ENCODE results near the gene PSMD3. TPM values are rescaled to one million over a fixed set of nuclear protein-coding genes. Genes with fewer than 3 reads are reported as not detected.

The PSMD3 gene
- total and polyA plus RNA-seq, 2 of the 4 experiments (the other 2 are of a cell fraction) = 123 to 155 TPM

DNA sequence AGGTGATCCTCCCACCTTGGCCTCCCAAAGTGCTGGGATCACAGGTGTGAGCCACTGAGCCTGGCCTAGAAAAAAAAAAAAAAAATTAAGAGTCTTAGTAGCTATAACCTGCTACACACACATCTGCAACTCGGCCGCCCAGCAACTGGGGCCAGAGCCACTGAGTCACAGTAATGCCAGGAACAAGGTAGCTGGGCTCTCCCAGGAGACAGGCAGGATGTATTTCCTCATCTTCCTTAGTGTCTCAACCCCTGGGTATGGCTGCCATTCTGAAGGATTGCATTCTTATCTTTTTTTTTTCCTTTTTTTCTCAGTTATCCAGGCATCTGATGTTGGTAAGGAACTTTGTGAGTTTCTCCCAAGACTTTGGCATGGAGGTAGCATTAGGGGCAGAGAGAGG is 7.1 kb upstream of the PSMD3 start:
- TF ChIP-seq POLR2A (IDR thresholded peaks at IDR 0.05; ENCODE audit: low read depth, low read length) (no peak), MXI1 (IDR thresholded peaks at IDR 0.05; ENCODE audit: borderline replicate concordance, low read depth, low read length) (no peak), BHLHE40 (IDR thresholded peaks at IDR 0.05; ENCODE audit: low read depth, low read length) (no peak)
- TF ChIP-seq, protein P1, sequence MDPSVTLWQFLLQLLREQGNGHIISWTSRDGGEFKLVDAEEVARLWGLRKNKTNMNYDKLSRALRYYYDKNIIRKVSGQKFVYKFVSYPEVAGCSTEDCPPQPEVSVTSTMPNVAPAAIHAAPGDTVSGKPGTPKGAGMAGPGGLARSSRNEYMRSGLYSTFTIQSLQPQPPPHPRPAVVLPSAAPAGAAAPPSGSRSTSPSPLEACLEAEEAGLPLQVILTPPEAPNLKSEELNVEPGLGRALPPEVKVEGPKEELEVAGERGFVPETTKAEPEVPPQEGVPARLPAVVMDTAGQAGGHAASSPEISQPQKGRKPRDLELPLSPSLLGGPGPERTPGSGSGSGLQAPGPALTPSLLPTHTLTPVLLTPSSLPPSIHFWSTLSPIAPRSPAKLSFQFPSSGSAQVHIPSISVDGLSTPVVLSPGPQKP (IDR thresholded peaks at IDR 0.05; ENCODE audit: borderline replicate concordance, low read depth, low read length) = no peak
- ChIA-PET CTCF (no interaction called here), POLR2A (ENCODE audit: unreplicated experiment) (no interaction called here)
- dilution Hi-C loops (cut with HindIII; ENCODE audit: low sequenced_read_pairs, unreplicated experiment) (no loop called here), in situ Hi-C loops (cut with MboI; ENCODE audit: low sequenced_read_pairs) (loop anchor here (10.0 kb wide), 1 partner anchor 199 kb away; no protein-coding TSS in a partner anchor), intact Hi-C loops (cut with micrococcal nuclease) (no loop called here)
- H3K79me1 ChIP-seq (ENCODE audit: low read depth in 1 of 2, low read length in 2 of 2) = no peaks in the 10 kb centered on the region
- no peak overlapping the region for H3K18ac ChIP-seq (ENCODE audit: low read depth, low read length)
- H4K91ac ChIP-seq (ENCODE audit: insufficient read depth, low read depth, low read length) = no peak overlapping the region
- no peak overlapping the region for H2BK20ac ChIP-seq (ENCODE audit: low read depth, low read length)
- H4K20me1 ChIP-seq (ENCODE audit: insufficient read depth, low read length) = no peaks in the 10 kb centered on the region
- H2AK9ac ChIP-seq (replicated peaks; ENCODE audit: low read depth, low read length, poor library complexity) = no peak overlapping the region
- no peak overlapping the region for H2BK5ac ChIP-seq (ENCODE audit: low read depth, low read length, poor library complexity, severe bottlenecking)
- no peak overlapping the region for H2BK15ac ChIP-seq (ENCODE audit: low read depth, low read length)
- H3K4me3 ChIP-seq (ENCODE audit: insufficient read depth, low read depth, low read length) = no peak overlapping the region
- H3K36me3 ChIP-seq (ENCODE audit: control insufficient read depth, insufficient read depth, low read length) = no peaks in the 10 kb centered on the region
- H3K9ac ChIP-seq (ENCODE audit: low read depth, low read length) = no peak overlapping the region
- H3K4me2 ChIP-seq (ENCODE audit: low read depth, low read length) = no peak overlapping the region
- H3K27ac ChIP-seq (ENCODE audit: insufficient read depth, low read length) = no peak overlapping the region
- ATAC-seq (ENCODE audit: low read depth) (no peak), DNase-seq (no peak)
- H3K4me1 ChIP-seq (ENCODE audit: control insufficient read depth, insufficient read depth, low read length) = no peaks in the 10 kb centered on the region
- H2AFZ ChIP-seq (replicated peaks; ENCODE audit: low read length, poor library complexity) = no peak overlapping the region
- no peak overlapping the region for H3K23ac ChIP-seq (ENCODE audit: low read depth, low read length)
- H3K9me3 ChIP-seq (ENCODE audit: control insufficient read depth, insufficient read depth, low read length) = no peaks in the 10 kb centered on the region
- H2BK120ac ChIP-seq (ENCODE audit: low read depth, low read length) = no peak overlapping the region
- no TSS peak for BruUV-seq (replicated peaks)
- no peak overlapping the region for H4K5ac ChIP-seq (ENCODE audit: low read depth, low read length)
- H4K8ac ChIP-seq (ENCODE audit: low read depth in 2 of 2, low read length in 2 of 2) = no peak overlapping the region
- H2AK5ac ChIP-seq (ENCODE audit: low read depth, low read length) = no peak overlapping the region
- peaks cover 30% of the 10 kb centered on the region for H3K27me3 ChIP-seq (ENCODE audit: control insufficient read depth, insufficient read depth, low read length)
- H3K56ac ChIP-seq (ENCODE audit: extremely low read depth, insufficient read depth, low read length) = no peak overlapping the region
- no peak overlapping the region for H3K14ac ChIP-seq (replicated peaks; ENCODE audit: low read depth, low read length)
- H3K4ac ChIP-seq (ENCODE audit: low read depth, low read length) = no peak overlapping the region
- WGBS, 2 experiments (ENCODE audit: extremely low coverage in 2 of 2, insufficient read length in 1 of 2) = no CpG with 5 or more reads among the region's 2 CpGs
- H3K9me1 ChIP-seq (ENCODE audit: insufficient read depth, low read length) = no peaks in the 10 kb centered on the region
